HepG2 (cell line): ENCODE data around the gene TRIM67. TPM values are rescaled to one million over a fixed set of nuclear protein-coding genes. Genes with fewer than 3 reads are reported as not detected.

ENCODE experiments used
- CBFB ChIP-seq: sonication (generic); formaldehyde crosslinking; IDR thresholded peaks from 2 replicates; pipeline ENCODE4 v1.4.0; 2020; ENCODE audit warnings: missing genetic modification reagents
- MAFK ChIP-seq, 2 experiments: IDR thresholded peaks in 1 of 2; conservative IDR thresholded peaks in 1 of 2; 2 replicates each; pipeline ENCODE4 v1.6.1; 2011; ENCODE audit warnings: improper control_type of control experiment in 2 of 2, low read length in 2 of 2
- PAWR ChIP-seq: sonication (generic); formaldehyde crosslinking; IDR thresholded peaks from 2 replicates; pipeline ENCODE4 v1.4.0; 2020; ENCODE audit warnings: missing genetic modification reagents, mild to moderate bottlenecking, borderline replicate concordance
- SNAPC4 ChIP-seq: sonication (generic); formaldehyde crosslinking; IDR thresholded peaks from 2 replicates; pipeline ENCODE4 v1.4.0; 2020; ENCODE audit warnings: mild to moderate bottlenecking, missing genetic modification reagents
- SPEN ChIP-seq: sonication (generic); formaldehyde crosslinking; IDR thresholded peaks from 2 replicates; pipeline ENCODE4 v1.5.1; 2020; ENCODE audit warnings: low read depth, mild to moderate bottlenecking, missing genetic modification reagents
- ZNF207 ChIP-seq: fragments of 450-650 bp; IDR thresholded peaks from 2 replicates; pipeline ENCODE4 v1.6.1; 2016; ENCODE audit warnings: antibody characterized with exemption, borderline replicate concordance
- ZNF30 ChIP-seq: sonication (generic); formaldehyde crosslinking; IDR thresholded peaks from 2 replicates; pipeline ENCODE4 v1.5.0; 2020; ENCODE audit warnings: mild to moderate bottlenecking, missing genetic modification reagents
- ZNF790 ChIP-seq: sonication (generic); formaldehyde crosslinking; IDR thresholded peaks from 2 replicates; pipeline ENCODE4 v1.8.0; 2022; ENCODE audit warnings: missing genetic modification reagents, mild to moderate bottlenecking, borderline replicate concordance
- polyA plus RNA-seq, 8 experiments: library from polyadenylated mRNA; depleted of rRNA in 3 of 8; stranded (reverse) in 7 of 8; unstranded in 1 of 8; fragments of >200 nt; fragmentation: Illumina TruSeq in 4 of 8; extraction: Trizol in 4 of 8; gene quantifications; 2 replicates each; pipeline versions ENCODE4 v1.2.1 to v1.2.3, GENCODE V29; 2011 to 2016; ENCODE audit warnings: low read depth in 4 of 8, missing spikeins in 1 of 8, mixed read lengths in 1 of 8; ENCODE audit not compliant: insufficient read depth in 1 of 8
- total RNA-seq, 5 experiments: library from RNA; depleted of rRNA; stranded (reverse); fragments of >200 nt; fragmentation: Illumina TruSeq; extraction: Trizol; gene quantifications; 2 replicates each; pipeline ENCODE4 v1.2.3, GENCODE V29; 2016; ENCODE audit warnings: low read depth in 1 of 5
- TF ChIP-seq, protein P1 (sequence below): sonication (generic); formaldehyde crosslinking; IDR thresholded peaks from 2 replicates; pipeline ENCODE4 v1.5.0; 2020; ENCODE audit warnings: mild to moderate bottlenecking, missing genetic modification reagents, borderline replicate concordance
- TF ChIP-seq, protein P2 (sequence below): sonication (generic); formaldehyde crosslinking; IDR thresholded peaks from 2 replicates; pipeline ENCODE4 v1.5.0; 2020; ENCODE audit warnings: missing genetic modification reagents
- TF ChIP-seq, protein P3 (sequence below): sonication (generic); formaldehyde crosslinking; IDR thresholded peaks from 2 replicates; pipeline ENCODE4 v1.5.0; 2020; ENCODE audit warnings: missing genetic modification reagents
- TF ChIP-seq, protein P4 (sequence below): sonication (generic); formaldehyde crosslinking; IDR thresholded peaks from 2 replicates; pipeline ENCODE4 v1.8.1; 2023; ENCODE audit warnings: missing genetic modification reagents, inconsistent platforms, borderline replicate concordance

Gene TRIM67
- total and polyA plus RNA-seq, 2 of the 13 experiments (the other 11 are each of a cell fraction or from before 2014, with no cell fraction given): not detected

DNA sequence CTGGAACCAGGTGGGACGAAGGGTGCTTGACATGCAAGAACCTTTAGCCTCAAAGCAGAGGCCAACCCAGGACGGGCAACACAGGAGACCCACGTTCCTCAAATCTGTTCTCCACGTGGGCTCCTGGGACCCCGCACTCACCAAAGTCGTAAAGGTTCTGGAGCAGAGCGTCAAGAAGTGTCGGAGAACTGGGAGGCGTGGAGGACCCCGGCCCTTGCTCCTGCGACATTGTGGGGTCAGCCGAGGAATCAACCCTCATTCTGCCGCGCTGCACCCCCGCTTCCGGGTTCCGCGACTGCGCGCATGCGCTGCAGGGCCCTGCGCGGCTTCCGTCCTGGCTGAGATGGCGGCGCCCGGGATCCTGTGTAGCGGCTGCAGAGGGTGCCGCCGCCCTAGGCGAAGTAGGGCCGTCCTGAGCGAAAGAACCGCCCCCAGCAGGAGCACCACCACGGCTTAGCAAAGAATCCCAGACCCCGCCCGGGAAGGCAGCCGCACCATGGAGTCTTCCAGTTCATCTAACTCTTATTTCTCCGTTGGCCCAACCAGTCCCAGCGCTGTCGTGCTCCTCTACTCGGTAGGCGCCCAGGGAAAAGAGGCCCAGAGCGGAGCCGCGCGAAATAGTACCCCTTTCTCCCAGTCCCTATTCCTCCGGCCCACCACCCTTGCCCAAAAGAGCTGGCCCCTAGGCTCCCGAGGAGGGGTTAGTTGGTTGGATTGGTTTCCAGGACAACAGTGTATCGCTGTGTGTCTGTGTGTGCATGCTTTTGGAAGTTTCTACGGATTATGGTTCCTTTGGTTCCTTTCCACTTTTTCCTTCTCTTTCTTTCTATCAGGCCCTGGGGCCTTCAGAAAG is 79.3 kb downstream of the TRIM67 start, which contains the start of gene GNPAT (continued):
- TF ChIP-seq, protein P1, sequence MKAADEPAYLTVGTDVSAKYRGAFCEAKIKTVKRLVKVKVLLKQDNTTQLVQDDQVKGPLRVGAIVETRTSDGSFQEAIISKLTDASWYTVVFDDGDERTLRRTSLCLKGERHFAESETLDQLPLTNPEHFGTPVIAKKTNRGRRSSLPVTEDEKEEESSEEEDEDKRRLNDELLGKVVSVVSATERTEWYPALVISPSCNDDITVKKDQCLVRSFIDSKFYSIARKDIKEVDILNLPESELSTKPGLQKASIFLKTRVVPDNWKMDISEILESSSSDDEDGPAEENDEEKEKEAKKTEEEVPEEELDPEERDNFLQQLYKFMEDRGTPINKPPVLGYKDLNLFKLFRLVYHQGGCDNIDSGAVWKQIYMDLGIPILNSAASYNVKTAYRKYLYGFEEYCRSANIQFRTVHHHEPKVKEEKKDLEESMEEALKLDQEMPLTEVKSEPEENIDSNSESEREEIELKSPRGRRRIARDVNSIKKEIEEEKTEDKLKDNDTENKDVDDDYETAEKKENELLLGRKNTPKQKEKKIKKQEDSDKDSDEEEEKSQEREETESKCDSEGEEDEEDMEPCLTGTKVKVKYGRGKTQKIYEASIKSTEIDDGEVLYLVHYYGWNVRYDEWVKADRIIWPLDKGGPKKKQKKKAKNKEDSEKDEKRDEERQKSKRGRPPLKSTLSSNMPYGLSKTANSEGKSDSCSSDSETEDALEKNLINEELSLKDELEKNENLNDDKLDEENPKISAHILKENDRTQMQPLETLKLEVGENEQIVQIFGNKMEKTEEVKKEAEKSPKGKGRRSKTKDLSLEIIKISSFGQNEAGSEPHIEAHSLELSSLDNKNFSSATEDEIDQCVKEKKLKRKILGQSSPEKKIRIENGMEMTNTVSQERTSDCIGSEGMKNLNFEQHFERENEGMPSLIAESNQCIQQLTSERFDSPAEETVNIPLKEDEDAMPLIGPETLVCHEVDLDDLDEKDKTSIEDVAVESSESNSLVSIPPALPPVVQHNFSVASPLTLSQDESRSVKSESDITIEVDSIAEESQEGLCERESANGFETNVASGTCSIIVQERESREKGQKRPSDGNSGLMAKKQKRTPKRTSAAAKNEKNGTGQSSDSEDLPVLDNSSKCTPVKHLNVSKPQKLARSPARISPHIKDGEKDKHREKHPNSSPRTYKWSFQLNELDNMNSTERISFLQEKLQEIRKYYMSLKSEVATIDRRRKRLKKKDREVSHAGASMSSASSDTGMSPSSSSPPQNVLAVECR (CRISPR knock-in tag): peak; percentile 92
- TF ChIP-seq CBFB (CRISPR knock-in tag) (peak; percentile 74; the same call in 1 of the 2 replicates), ZNF207 (no peak), PAWR (peak; percentile 35; the same call in 1 of the 2 replicates), SPEN (CRISPR knock-in tag) (peak; percentile 70), ZNF790 (CRISPR knock-in tag) (no peak), ZNF30 (no peak), SNAPC4 (CRISPR knock-in tag) (no peak), MAFK (conservative IDR thresholded peaks at IDR 0.05 in 1 of 2, IDR thresholded peaks at IDR 0.05 in 1 of 2; ENCODE audit: low read length in 2 of 2) (no peak)
- TF ChIP-seq, protein P2, sequence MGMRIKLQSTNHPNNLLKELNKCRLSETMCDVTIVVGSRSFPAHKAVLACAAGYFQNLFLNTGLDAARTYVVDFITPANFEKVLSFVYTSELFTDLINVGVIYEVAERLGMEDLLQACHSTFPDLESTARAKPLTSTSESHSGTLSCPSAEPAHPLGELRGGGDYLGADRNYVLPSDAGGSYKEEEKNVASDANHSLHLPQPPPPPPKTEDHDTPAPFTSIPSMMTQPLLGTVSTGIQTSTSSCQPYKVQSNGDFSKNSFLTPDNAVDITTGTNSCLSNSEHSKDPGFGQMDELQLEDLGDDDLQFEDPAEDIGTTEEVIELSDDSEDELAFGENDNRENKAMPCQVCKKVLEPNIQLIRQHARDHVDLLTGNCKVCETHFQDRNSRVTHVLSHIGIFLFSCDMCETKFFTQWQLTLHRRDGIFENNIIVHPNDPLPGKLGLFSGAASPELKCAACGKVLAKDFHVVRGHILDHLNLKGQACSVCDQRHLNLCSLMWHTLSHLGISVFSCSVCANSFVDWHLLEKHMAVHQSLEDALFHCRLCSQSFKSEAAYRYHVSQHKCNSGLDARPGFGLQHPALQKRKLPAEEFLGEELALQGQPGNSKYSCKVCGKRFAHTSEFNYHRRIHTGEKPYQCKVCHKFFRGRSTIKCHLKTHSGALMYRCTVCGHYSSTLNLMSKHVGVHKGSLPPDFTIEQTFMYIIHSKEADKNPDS: no peak
- TF ChIP-seq, protein P3, sequence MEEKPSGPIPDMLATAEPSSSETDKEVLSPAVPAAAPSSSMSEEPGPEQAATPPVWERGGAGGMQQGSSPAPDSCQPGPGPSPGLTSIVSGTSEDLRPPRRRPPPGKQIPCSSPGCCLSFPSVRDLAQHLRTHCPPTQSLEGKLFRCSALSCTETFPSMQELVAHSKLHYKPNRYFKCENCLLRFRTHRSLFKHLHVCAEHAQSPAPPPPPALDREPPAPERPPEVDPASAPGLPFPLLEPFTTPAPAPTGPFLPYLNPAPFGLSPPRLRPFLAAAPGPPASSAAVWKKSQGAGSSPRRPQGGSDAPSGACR (CRISPR knock-in tag): no peak
- TF ChIP-seq, protein P4, sequence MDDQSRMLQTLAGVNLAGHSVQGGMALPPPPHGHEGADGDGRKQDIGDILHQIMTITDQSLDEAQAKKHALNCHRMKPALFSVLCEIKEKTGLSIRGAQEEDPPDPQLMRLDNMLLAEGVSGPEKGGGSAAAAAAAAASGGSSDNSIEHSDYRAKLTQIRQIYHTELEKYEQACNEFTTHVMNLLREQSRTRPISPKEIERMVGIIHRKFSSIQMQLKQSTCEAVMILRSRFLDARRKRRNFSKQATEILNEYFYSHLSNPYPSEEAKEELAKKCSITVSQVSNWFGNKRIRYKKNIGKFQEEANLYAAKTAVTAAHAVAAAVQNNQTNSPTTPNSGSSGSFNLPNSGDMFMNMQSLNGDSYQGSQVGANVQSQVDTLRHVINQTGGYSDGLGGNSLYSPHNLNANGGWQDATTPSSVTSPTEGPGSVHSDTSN (CRISPR knock-in tag): no peak
